Measurements from ENCODE around the gene PIK3C3.
A peak's percentile ranks its signal among the peaks of the same experiment; 100 is the strongest.

PIK3C3 gene

GRCh38 chr18:42078711-42079110 is 123.7 kb downstream of the PIK3C3 start:
- H3K4me3 ChIP-seq (ENCODE audit: low read depth, low read length), result no peak overlapping the region
- DNase-seq (ENCODE audit: low read depth), result peak; percentile 13
- TF ChIP-seq MYC (IDR thresholded peaks at IDR 0.05; ENCODE audit: low read depth, low read length), result no peak
- no peak for TF ChIP-seq MAX (IDR thresholded peaks at IDR 0.05; ENCODE audit: low read depth, low read length)
- no peak for TF ChIP-seq POLR2A (IDR thresholded peaks at IDR 0.05; ENCODE audit: extremely low read depth, insufficient read length)
- no peak for TF ChIP-seq CTCF (IDR thresholded peaks at IDR 0.05; ENCODE audit: low read depth, low read length)

- TF ChIP-seq CTCF (IDR thresholded peaks at IDR 0.05; ENCODE audit: low read depth, low read length), result no peak
- TF ChIP-seq MAX (IDR thresholded peaks at IDR 0.05; ENCODE audit: low read depth, low read length), result no peak
- no peak for TF ChIP-seq MYC (IDR thresholded peaks at IDR 0.05; ENCODE audit: low read depth, low read length)
- H3K4me3 ChIP-seq (ENCODE audit: low read depth, low read length), result no peak overlapping the region
- no peak for DNase-seq (ENCODE audit: low read depth)
Observed at GRCh38 chr18:42080340-42080739, 125.3 kb downstream of the PIK3C3 start.

GRCh38 chr18:42082415-42083234 is 127.6 kb downstream of the PIK3C3 start:
- no peak for DNase-seq (ENCODE audit: low read depth)
- H3K4me3 ChIP-seq (ENCODE audit: low read depth, low read length), result no peak overlapping the region
- no peak for TF ChIP-seq CTCF (IDR thresholded peaks at IDR 0.05; ENCODE audit: low read depth, low read length)
- no peak for TF ChIP-seq MYC (IDR thresholded peaks at IDR 0.05; ENCODE audit: low read depth, low read length)

GRCh38 chr18:42086288-42086687 is 131.3 kb downstream of the PIK3C3 start:
- no peak for DNase-seq (ENCODE audit: low read depth)
- TF ChIP-seq MAX (IDR thresholded peaks at IDR 0.05; ENCODE audit: low read depth, low read length), result no peak
- TF ChIP-seq MYC (IDR thresholded peaks at IDR 0.05; ENCODE audit: low read depth, low read length), result no peak
- no peak for TF ChIP-seq CTCF (IDR thresholded peaks at IDR 0.05; ENCODE audit: low read depth, low read length)
- no peak for TF ChIP-seq POLR2A (IDR thresholded peaks at IDR 0.05; ENCODE audit: extremely low read depth, insufficient read length)
- no peak overlapping the region for H3K4me3 ChIP-seq (ENCODE audit: low read depth, low read length)

GRCh38 chr18:42087235-42087634 is 132.2 kb downstream of the PIK3C3 start:
- H3K4me3 ChIP-seq (ENCODE audit: low read depth, low read length), result no peak overlapping the region
- no peak for DNase-seq (ENCODE audit: low read depth)
- TF ChIP-seq MYC (IDR thresholded peaks at IDR 0.05; ENCODE audit: low read depth, low read length), result no peak
- TF ChIP-seq CTCF (IDR thresholded peaks at IDR 0.05; ENCODE audit: low read depth, low read length), result no peak
- no peak for TF ChIP-seq MAX (IDR thresholded peaks at IDR 0.05; ENCODE audit: low read depth, low read length)
- no peak for TF ChIP-seq POLR2A (IDR thresholded peaks at IDR 0.05; ENCODE audit: extremely low read depth, insufficient read length)

GRCh38 chr18:42087876-42088275 is 132.8 kb downstream of the PIK3C3 start:
- no peak overlapping the region for H3K4me3 ChIP-seq (ENCODE audit: low read depth, low read length)
- no peak for DNase-seq (ENCODE audit: low read depth)
- TF ChIP-seq MAX (IDR thresholded peaks at IDR 0.05; ENCODE audit: low read depth, low read length), result no peak
- no peak for TF ChIP-seq CTCF (IDR thresholded peaks at IDR 0.05; ENCODE audit: low read depth, low read length)
- no peak for TF ChIP-seq MYC (IDR thresholded peaks at IDR 0.05; ENCODE audit: low read depth, low read length)
- no peak for TF ChIP-seq POLR2A (IDR thresholded peaks at IDR 0.05; ENCODE audit: extremely low read depth, insufficient read length)

All from NB4 (cell line).